Measurements from ENCODE around the gene MICB. TPM values are rescaled to one million over a fixed set of nuclear protein-coding genes. Genes with fewer than 3 reads are reported as not detected.
A peak's percentile ranks its signal among the peaks of the same experiment; 100 is the strongest.

Gene MICB
- total and polyA plus RNA-seq, 2 of the 8 experiments (the other 6 are each of a cell fraction or from before 2014, with no cell fraction given): 16.2 to 25.3 TPM

DNA sequence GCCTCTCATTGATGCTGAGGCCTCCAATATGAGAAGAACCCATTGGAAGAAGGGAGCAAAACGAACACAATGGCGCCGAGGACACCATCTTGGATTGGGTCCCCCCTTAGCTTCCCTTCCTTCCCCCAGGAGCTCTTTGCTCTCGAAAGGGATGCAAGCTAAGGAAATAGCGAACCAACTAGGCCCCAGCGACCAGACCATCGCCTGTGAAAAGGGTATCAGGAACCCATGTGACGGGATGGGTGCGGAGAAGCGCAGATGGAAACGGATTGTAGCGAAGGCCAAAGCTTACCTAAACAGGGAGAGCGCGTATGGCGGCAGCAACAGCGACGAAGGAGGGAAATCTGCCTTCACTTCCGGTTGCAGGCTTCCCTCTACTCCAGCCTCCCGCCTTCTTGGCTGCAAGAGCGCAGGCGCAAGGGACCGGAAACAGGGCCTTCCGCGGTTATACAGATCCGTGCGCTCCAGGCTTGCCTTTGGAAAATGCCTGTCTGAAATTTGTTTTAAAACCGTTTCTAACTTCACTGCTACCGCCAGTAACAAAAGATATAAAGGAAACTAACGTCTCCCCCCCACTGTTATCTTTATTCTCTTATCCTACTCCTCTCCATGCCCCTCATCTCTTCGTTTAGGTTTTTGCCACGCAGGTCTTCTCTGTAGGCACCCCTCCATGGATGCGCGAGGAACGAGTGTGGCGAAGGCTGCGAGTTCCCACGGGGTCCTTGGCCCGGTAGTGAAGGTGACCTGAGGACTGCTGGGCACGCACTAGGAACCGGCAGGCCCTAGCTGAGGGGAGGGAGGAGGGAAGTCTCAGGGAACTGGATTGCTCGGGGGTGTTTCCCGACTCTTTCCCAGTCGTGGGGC lies 43.9 kb downstream of the MICB start, which contains the start of gene DDX39B (continued):
- no peak for TF ChIP-seq TEAD4 (IDR thresholded peaks at IDR 0.05; ENCODE audit: low read depth, low read length)
- peak; percentile 21; the same call in 1 of the 2 replicates for TF ChIP-seq CEBPB (IDR thresholded peaks at IDR 0.05; ENCODE audit: low read depth, low read length)
- peak; percentile 18; the same call in 1 of the 2 replicates for TF ChIP-seq BRCA1 (IDR thresholded peaks at IDR 0.05; ENCODE audit: low read depth, low read length)
- no peak for TF ChIP-seq CBX5 (IDR thresholded peaks at IDR 0.05; ENCODE audit: low read depth, low read length)
- no peak for TF ChIP-seq SIRT6 (IDR thresholded peaks at IDR 0.05; ENCODE audit: low read length)
- TF ChIP-seq YY1 (IDR thresholded peaks at IDR 0.05; ENCODE audit: low read depth, low read length): peak; percentile 97
- TF ChIP-seq POLR2AphosphoS5 (IDR thresholded peaks at IDR 0.05; ENCODE audit: low read depth, low read length): peak; percentile 99
- TF ChIP-seq, protein P1, sequence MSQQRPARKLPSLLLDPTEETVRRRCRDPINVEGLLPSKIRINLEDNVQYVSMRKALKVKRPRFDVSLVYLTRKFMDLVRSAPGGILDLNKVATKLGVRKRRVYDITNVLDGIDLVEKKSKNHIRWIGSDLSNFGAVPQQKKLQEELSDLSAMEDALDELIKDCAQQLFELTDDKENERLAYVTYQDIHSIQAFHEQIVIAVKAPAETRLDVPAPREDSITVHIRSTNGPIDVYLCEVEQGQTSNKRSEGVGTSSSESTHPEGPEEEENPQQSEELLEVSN (IDR thresholded peaks at IDR 0.05): peak; percentile 80
- TF ChIP-seq JUND (IDR thresholded peaks at IDR 0.05; ENCODE audit: low read length): peak; percentile 72
- 0 out of 2 replicates have a peak, but pooled peaks have one; percentile 10 for TF ChIP-seq KDM5A (IDR thresholded peaks at IDR 0.05; ENCODE audit: low read length)
- TF ChIP-seq JUN (IDR thresholded peaks at IDR 0.05; ENCODE audit: low read depth, low read length): no peak
- TF ChIP-seq POLR2A (IDR thresholded peaks at IDR 0.05; ENCODE audit: control extremely low read depth in 1 of 2, low read depth in 2 of 2, low read length in 2 of 2): peak; percentile 97 to 99
- TF ChIP-seq CHD1 (IDR thresholded peaks at IDR 0.05; ENCODE audit: low read depth, low read length): peak; percentile 45; the same call in 1 of the 2 replicates
- TF ChIP-seq ATF2 (IDR thresholded peaks at IDR 0.05; ENCODE audit: low read length): peak; percentile 75
- TF ChIP-seq SIN3A (conservative IDR thresholded peaks at IDR 0.05 in 1 of 2, IDR thresholded peaks at IDR 0.05 in 1 of 2; ENCODE audit: low read depth in 1 of 2, low read length in 2 of 2): peak; percentile 70 to 85; a peak in 3 of 4 replicates
- TF ChIP-seq NRF1 (IDR thresholded peaks at IDR 0.05; ENCODE audit: low read depth, low read length): peak; percentile 78
- TF ChIP-seq TAF7 (optimal IDR thresholded peaks at IDR 0.05; ENCODE audit: borderline replicate concordance, low read depth, low read length): peak; percentile 99
- no peak for TF ChIP-seq RAD21 (IDR thresholded peaks at IDR 0.05 in 1 of 2, conservative IDR thresholded peaks at IDR 0.05 in 1 of 2; ENCODE audit: low read depth in 2 of 2, low read length in 2 of 2)
- TF ChIP-seq PHF8 (conservative IDR thresholded peaks at IDR 0.05; ENCODE audit: low read depth, low read length): peak; percentile 68
- peak; percentile 87 for TF ChIP-seq BACH1 (IDR thresholded peaks at IDR 0.05; ENCODE audit: low read length)
- peak; percentile 41; the same call in 1 of the 2 replicates for TF ChIP-seq EGR1 (IDR thresholded peaks at IDR 0.05; ENCODE audit: borderline replicate concordance, low read depth, low read length)
